Fibroblast of lung (primary cell): Measurements from ENCODE around the gene DPP7.

ENCODE experiments used
- CTCF ChIP-seq, 2 donors: IDR thresholded peaks in 1 of 2; conservative IDR thresholded peaks in 1 of 2; 1 replicate in 1 of 2; 2 replicates in 1 of 2; pipeline ENCODE4 v1.5.1; 2011 to 2012; ENCODE audit warnings: low read length in 2 of 2, control low read depth in 1 of 2, inconsistent platforms in 1 of 2, low read depth in 1 of 2, mild to moderate bottlenecking in 1 of 2
- EZH2 ChIP-seq: IDR thresholded peaks from 2 replicates; pipeline ENCODE4 v1.5.1; 2012; ENCODE audit warnings: low read length, control low read depth, mild to moderate bottlenecking; ENCODE audit errors: missing control alignments

GRCh38 chr9:137089232-137089947 is 25.1 kb downstream of the DPP7 start:
- TF ChIP-seq CTCF (conservative IDR thresholded peaks at IDR 0.05 in 1 of 2, IDR thresholded peaks at IDR 0.05 in 1 of 2; ENCODE audit: low read depth in 1 of 2, low read length in 2 of 2) (no peak), EZH2 (no peak)
